HepG2 (cell line): ENCODE results near the gene HECTD1.

Experiments used
- CREBL2 ChIP-seq: sonication (generic); formaldehyde crosslinking; IDR thresholded peaks from 2 replicates; pipeline ENCODE4 v1.8.1; 2023; ENCODE audit warnings: missing genetic modification reagents, mild to moderate bottlenecking, borderline replicate concordance
- CTCF ChIP-seq: sonication (generic); formaldehyde crosslinking; IDR thresholded peaks from 2 replicates; pipeline ENCODE4 v1.5.0; 2020; ENCODE audit warnings: mild to moderate bottlenecking, missing genetic modification reagents, moderate library complexity
- ETS1 ChIP-seq: sonication (generic); formaldehyde crosslinking; IDR thresholded peaks from 2 replicates; pipeline ENCODE4 v1.4.0; 2020; ENCODE audit warnings: missing genetic modification reagents
- JUN ChIP-seq: sonication (generic); formaldehyde crosslinking; IDR thresholded peaks from 2 replicates; pipeline ENCODE4 v1.4.0; 2020; ENCODE audit warnings: mild to moderate bottlenecking, missing genetic modification reagents
- NCOA1 ChIP-seq: sonication (generic); formaldehyde crosslinking; IDR thresholded peaks from 2 replicates; pipeline ENCODE4 v1.9.0; 2021; ENCODE audit warnings: missing genetic modification reagents
- POLR2A ChIP-seq, 2 experiments: IDR thresholded peaks; 2 replicates each; pipeline ENCODE4 v1.6.1; 2011; ENCODE audit warnings: low read depth in 2 of 2, low read length in 2 of 2, mild to moderate bottlenecking in 1 of 2, moderate library complexity in 1 of 2; ENCODE audit not compliant: insufficient read depth in 1 of 2
- UBTF ChIP-seq: sonication (generic); formaldehyde crosslinking; IDR thresholded peaks from 2 replicates; pipeline ENCODE4 v1.4.0; 2020; ENCODE audit warnings: mild to moderate bottlenecking, missing genetic modification reagents
- ZBTB8A ChIP-seq: sonication (generic); formaldehyde crosslinking; IDR thresholded peaks from 2 replicates; pipeline ENCODE4 v1.4.0; 2020; ENCODE audit warnings: mild to moderate bottlenecking, low read depth, missing genetic modification reagents, borderline replicate concordance
- ZFP1 ChIP-seq: IDR thresholded peaks from 2 replicates; pipeline ENCODE4 v1.6.1; 2016
- ZFX ChIP-seq: sonication (generic); formaldehyde crosslinking; IDR thresholded peaks from 2 replicates; pipeline ENCODE4 v1.4.0; 2020; ENCODE audit warnings: mild to moderate bottlenecking, low read depth, missing genetic modification reagents, moderate library complexity
- ZNF234 ChIP-seq: sonication (generic); formaldehyde crosslinking; conservative IDR thresholded peaks from 2 replicates; pipeline ENCODE4 v1.5.1; 2020; ENCODE audit warnings: mild to moderate bottlenecking, missing genetic modification reagents
- ZNF44 ChIP-seq: sonication (generic); formaldehyde crosslinking; IDR thresholded peaks from 2 replicates; pipeline ENCODE4 v1.5.1; 2020; ENCODE audit warnings: mild to moderate bottlenecking, missing genetic modification reagents
- ZNF577 ChIP-seq: sonication (generic); formaldehyde crosslinking; IDR thresholded peaks from 2 replicates; pipeline ENCODE4 v1.4.0; 2020; ENCODE audit warnings: mild to moderate bottlenecking, low read depth, missing genetic modification reagents, borderline replicate concordance

- TF ChIP-seq UBTF (CRISPR knock-in tag) (no peak), CREBL2 (CRISPR knock-in tag) (no peak), ZFP1 (CRISPR knock-in tag) (no peak), ZBTB8A (no peak), ETS1 (no peak), NCOA1 (CRISPR knock-in tag) (no peak), POLR2A (IDR thresholded peaks at IDR 0.05; ENCODE audit: insufficient read depth in 1 of 2, low read depth in 2 of 2, low read length in 2 of 2) (no peak), CTCF (CRISPR knock-in tag) (no peak), JUN (no peak), ZNF234 (CRISPR knock-in tag) (no peak), ZNF44 (CRISPR knock-in tag) (no peak), ZNF577 (CRISPR knock-in tag) (no peak), ZFX (CRISPR knock-in tag) (no peak)
Measured at GRCh38 chr14:31051511-31051910, 156.1 kb downstream of the HECTD1 start.
